K562 (cell line): Measurements from ENCODE around the gene SERPIND1. TPM values are rescaled to one million over a fixed set of nuclear protein-coding genes. Genes with fewer than 3 reads are reported as not detected.

ENCODE experiments used
- ATAC-seq: fragments of 200-7000 bp; cut with Tn5 transposase; 3 replicates; pipeline ENCODE4 v1.9.1; 2020; ENCODE audit warnings: moderate library complexity
- BruUV-seq: library from RNA; stranded (reverse); fragments of 400-500 nt; replicated peaks from 2 replicates; lab custom pipeline; 2021; lab: Mats Ljungman, UMichigan
- CTCF ChIA-PET: fragments of 300-600 bp; formaldehyde crosslinking; extraction: SDS; loops from one replicate; lab custom pipeline; 2021; ENCODE audit warnings: low intra/inter-chr PET ratio; lab: Yijun Ruan, JAX
- POLR2A ChIA-PET: fragments of 300-600, 350-650 bp; sonication (Branson Sonifier 250); formaldehyde crosslinking; extraction: SDS; loops from one replicate; lab custom pipeline; 2021; ENCODE audit warnings: antibody characterized with exemption, inconsistent platforms; lab: Yijun Ruan, JAX
- DNase-seq, 4 experiments: peaks; one replicate each; pipeline versions ENCODE4 v3.0.0 to v3.0.0-alpha.2; 2011 to 2018; ENCODE audit warnings: low spot score in 3 of 4, mixed read lengths in 3 of 4; ENCODE audit errors: extremely low read depth in 1 of 4
- FAIRE-seq: peaks from 2 replicates; lab custom pipeline; 2011; peaks lifted over from hg19 to GRCh38; lab: Jason Lieb, UNC
- H2AFZ ChIP-seq: 2 replicates; pipeline ENCODE4 v1.6.0; 2011; ENCODE audit warnings: low read depth, low read length, control low read depth, inconsistent platforms
- H3K27ac ChIP-seq: fragments of 200-600 bp; 3 replicates; pipeline ENCODE4 v1.8.0; 2011; ENCODE audit warnings: low read depth, mild to moderate bottlenecking, control low read depth, inconsistent platforms, low read length, moderate library complexity, mixed read lengths; ENCODE audit errors: extremely low read depth
- H3K27me3 ChIP-seq, 2 experiments: fragments of 300-600 bp in 1 of 2; 2 replicates in 1 of 2; 3 replicates in 1 of 2; pipeline versions ENCODE4 v1.6.0 to v1.8.0; 2011; ENCODE audit warnings: inconsistent platforms in 2 of 2, low read length in 2 of 2, mild to moderate bottlenecking in 1 of 2, mixed read lengths in 1 of 2, moderate library complexity in 1 of 2; ENCODE audit not compliant: control insufficient read depth in 2 of 2, insufficient read depth in 2 of 2
- H3K36me3 ChIP-seq: fragments of 300-600 bp; 3 replicates; pipeline ENCODE4 v1.8.0; 2011; ENCODE audit warnings: mild to moderate bottlenecking, low read length, inconsistent platforms; ENCODE audit not compliant: control insufficient read depth, insufficient read depth
- H3K4me1 ChIP-seq, 2 experiments: fragments of 200-600 bp in 1 of 2; replicated peaks in 1 of 2; 2 replicates in 1 of 2; 3 replicates in 1 of 2; pipeline versions ENCODE4 v1.5.1 to v1.8.0; 2011; ENCODE audit warnings: inconsistent platforms in 2 of 2, low read length in 2 of 2, mild to moderate bottlenecking in 1 of 2, mixed read lengths in 1 of 2, moderate library complexity in 1 of 2; ENCODE audit not compliant: control insufficient read depth in 2 of 2, insufficient read depth in 2 of 2
- H3K4me2 ChIP-seq: 2 replicates; pipeline ENCODE4 v1.6.1; 2011; ENCODE audit warnings: low read length, control low read depth, inconsistent platforms, mixed read lengths; ENCODE audit not compliant: insufficient read depth
- H3K4me3 ChIP-seq: fragments of 200-600 bp; sonication (generic), shearing (Covaris generic); 2 replicates; pipeline ENCODE4 v1.5.1; 2016; ENCODE audit warnings: control low read depth, inconsistent platforms
- H3K79me2 ChIP-seq: fragments of 200-600 bp; 3 replicates; pipeline ENCODE4 v1.8.0; 2011; ENCODE audit warnings: low read length, inconsistent platforms; ENCODE audit not compliant: control insufficient read depth, insufficient read depth
- H3K9ac ChIP-seq, 2 experiments: 2 replicates each; pipeline versions ENCODE4 v1.6.0 to v1.6.1; 2011; ENCODE audit warnings: low read depth in 2 of 2, low read length in 2 of 2, control low read depth in 1 of 2, inconsistent platforms in 1 of 2, mild to moderate bottlenecking in 1 of 2, mixed read lengths in 1 of 2; ENCODE audit not compliant: insufficient read depth in 1 of 2
- H3K9me1 ChIP-seq: one replicate; pipeline ENCODE4 v1.6.0; 2011; ENCODE audit warnings: inconsistent platforms, mild to moderate bottlenecking, low read length, moderate library complexity; ENCODE audit not compliant: control insufficient read depth, insufficient read depth
- H3K9me3 ChIP-seq: replicated peaks from 2 replicates; pipeline ENCODE4 v1.5.1; 2011; ENCODE audit warnings: low read depth, low read length, inconsistent platforms; ENCODE audit not compliant: control insufficient read depth, insufficient read depth
- H4K20me1 ChIP-seq: replicated peaks from 2 replicates; pipeline ENCODE4 v1.6.1; 2011; ENCODE audit warnings: low read length, inconsistent platforms, mixed read lengths; ENCODE audit not compliant: control insufficient read depth, insufficient read depth
- BCLAF1 ChIP-seq, 2 experiments: fragments of 450-650 bp in 1 of 2; IDR thresholded peaks; 2 replicates each; pipeline ENCODE4 v1.6.1; 2011 to 2017; ENCODE audit warnings: low read depth in 2 of 2, antibody characterized with exemption in 1 of 2, borderline replicate concordance in 1 of 2, low read length in 1 of 2, mild to moderate bottlenecking in 1 of 2, mixed read lengths in 1 of 2; ENCODE audit not compliant: control insufficient read depth in 1 of 2
- FOXP4 ChIP-seq: sonication (generic); formaldehyde crosslinking; IDR thresholded peaks from 2 replicates; pipeline ENCODE4 v1.8.0; 2022; ENCODE audit warnings: mild to moderate bottlenecking, missing genetic modification reagents, borderline replicate concordance
- GABPB1 ChIP-seq: sonication (generic); formaldehyde crosslinking; IDR thresholded peaks from 2 replicates; pipeline ENCODE4 v1.8.0; 2022; ENCODE audit warnings: mild to moderate bottlenecking, missing genetic modification reagents
- LARP7 ChIP-seq: fragments of 450-650 bp; IDR thresholded peaks from 2 replicates; pipeline ENCODE4 v1.6.1; 2016
- NCOA1 ChIP-seq: fragments of 450-650 bp; IDR thresholded peaks from 2 replicates; pipeline ENCODE4 v1.6.1; 2016; ENCODE audit warnings: low read depth
- POLR2H ChIP-seq: IDR thresholded peaks from 2 replicates; pipeline ENCODE4 v1.6.1; 2016; ENCODE audit warnings: missing genetic modification characterization, low read depth, mild to moderate bottlenecking, control low read depth, missing compliant biosample characterization, moderate library complexity
- TAF7 ChIP-seq: fragments of 450-650 bp; IDR thresholded peaks from 2 replicates; pipeline ENCODE4 v1.6.1; 2016; ENCODE audit warnings: missing genetic modification characterization, missing compliant biosample characterization
- USF1 ChIP-seq: sonication (generic); formaldehyde crosslinking; IDR thresholded peaks from 2 replicates; pipeline ENCODE4 v1.9.0; 2022; ENCODE audit warnings: mild to moderate bottlenecking, missing genetic modification reagents
- ZBTB9 ChIP-seq: fragments of 450-650 bp; formaldehyde crosslinking; IDR thresholded peaks from 2 replicates; pipeline ENCODE4 v1.4.0; 2020; ENCODE audit warnings: mild to moderate bottlenecking, moderate library complexity
- WGBS: fragments of 100-300 bp; shearing (Covaris generic); methylation state at CpG from one replicate; pipeline ENCODE4 v1.1.6; 2016; ENCODE audit warnings: low coverage, mixed read lengths; ENCODE audit not compliant: insufficient coverage; ENCODE audit errors: missing lambda C conversion rate; 5-methylcytosine and 5-hydroxymethylcytosine counted together
- in situ Hi-C: fragments of 300-500 bp; cut with MboI; formaldehyde crosslinking; loops from 4 replicates; pipeline ENCODE4 v1.15.0; 2018; ENCODE audit warnings: inconsistent platforms, mixed read lengths
- intact Hi-C: fragments of 100-400 bp; cut with micrococcal nuclease; formaldehyde crosslinking; loops from 2 replicates; pipeline ENCODE4 v1.14.2; 2022
- polyA plus RNA-seq, 8 experiments: library from polyadenylated mRNA; depleted of rRNA in 4 of 8; stranded (reverse) in 5 of 8; unstranded in 3 of 8; fragments of >200 nt; fragmentation: Nextera tagmentation in 2 of 8; fragmentation: Illumina TruSeq in 1 of 8; extraction: Ambion mirVana in 2 of 8; extraction: Trizol in 1 of 8; gene quantifications; 2 replicates each; pipeline versions ENCODE4 v1.2.1 to v1.2.3, GENCODE V29; 2011 to 2014; ENCODE audit warnings: inconsistent platforms in 1 of 8, missing spikeins in 1 of 8
- total RNA-seq, 7 experiments: library from RNA; depleted of rRNA in 6 of 7; stranded (reverse); fragments of >200 nt in 6 of 7; fragmentation: Illumina TruSeq in 2 of 7; extraction: Trizol in 2 of 7; gene quantifications; 2 replicates each; pipeline versions ENCODE4 v1.2.1 to v1.2.3, GENCODE V29; 2011 to 2021; ENCODE audit warnings: low replicate concordance in 1 of 7

Gene SERPIND1
- total and polyA plus RNA-seq, 9 of the 15 experiments (the other 6 are each of a cell fraction or from before 2014, with no cell fraction given): 0.04 to 0.11 (median 0.09) TPM; not detected in 6

GRCh38 chr22:20787746-20788626 is 14.1 kb downstream of the SERPIND1 start:
- H2AFZ ChIP-seq: no peak overlapping the region
- no peak overlapping the region for H3K4me2 ChIP-seq
- POLR2A ChIA-PET: interaction anchor here (0.6 to 2.6 kb wide), 4 partner anchors 10 to 196 kb away, joined by 3 to 27 read pairs (median 6); no protein-coding TSS in a partner anchor
- peaks cover 0 to 3% of the 10 kb centered on the region in 2 experiments; a peak in 2 of 5 replicates for H3K4me1 ChIP-seq
- no TSS peak for BruUV-seq
- H3K27me3 ChIP-seq: no peaks in the 10 kb centered on the region
- no peak for ATAC-seq
- 92% methylated on average over 4 of the region's 4 CpGs for WGBS
- no peaks in the 10 kb centered on the region for H3K79me2 ChIP-seq
- peaks cover 30% of the 10 kb centered on the region for H4K20me1 ChIP-seq
- CTCF ChIA-PET: interaction anchor here (0.6 kb wide), 1 partner anchor 179 kb away, joined by 4 read pairs; the partner anchor contains the start of gene AIFM3
- in situ Hi-C loops: loop anchor here (25.0 kb wide), 2 partner anchors 349 to 1951 kb away; no protein-coding TSS in a partner anchor
- no peak overlapping the region for H3K4me3 ChIP-seq
- DNase-seq: no peak
- no peak overlapping the region for H3K27ac ChIP-seq
- peak overlapping the region in 1 of 2 experiments; percentile 18; a peak in 1 of 4 replicates for H3K9ac ChIP-seq
- no peak for FAIRE-seq
- intact Hi-C loops: no loop called here
- H3K9me1 ChIP-seq: peaks cover 13% of the 10 kb centered on the region
- H3K36me3 ChIP-seq: peaks cover 61% of the 10 kb centered on the region
- H3K9me3 ChIP-seq: no peaks in the 10 kb centered on the region
- TF ChIP-seq LARP7: no peak
- no peak for TF ChIP-seq BCLAF1 (IDR thresholded peaks at IDR 0.05; ENCODE audit: borderline replicate concordance in 1 of 2, control insufficient read depth in 1 of 2, low read depth in 2 of 2, low read length in 1 of 2)
- 0 out of 2 replicates have a peak, but pooled peaks have one; percentile 8 for TF ChIP-seq USF1
- TF ChIP-seq FOXP4 (CRISPR knock-in tag): peak; percentile 56; the same call in 1 of the 2 replicates
- no peak for TF ChIP-seq ZBTB9 (CRISPR knock-in tag)
- no peak for TF ChIP-seq TAF7
- no peak for TF ChIP-seq NCOA1
- TF ChIP-seq GABPB1 (CRISPR knock-in tag): 0 out of 2 replicates have a peak, but pooled peaks have one; percentile 20
- no peak for TF ChIP-seq POLR2H
